ENCODE data around the gene RCOR1.

The RCOR1 gene

DNA sequence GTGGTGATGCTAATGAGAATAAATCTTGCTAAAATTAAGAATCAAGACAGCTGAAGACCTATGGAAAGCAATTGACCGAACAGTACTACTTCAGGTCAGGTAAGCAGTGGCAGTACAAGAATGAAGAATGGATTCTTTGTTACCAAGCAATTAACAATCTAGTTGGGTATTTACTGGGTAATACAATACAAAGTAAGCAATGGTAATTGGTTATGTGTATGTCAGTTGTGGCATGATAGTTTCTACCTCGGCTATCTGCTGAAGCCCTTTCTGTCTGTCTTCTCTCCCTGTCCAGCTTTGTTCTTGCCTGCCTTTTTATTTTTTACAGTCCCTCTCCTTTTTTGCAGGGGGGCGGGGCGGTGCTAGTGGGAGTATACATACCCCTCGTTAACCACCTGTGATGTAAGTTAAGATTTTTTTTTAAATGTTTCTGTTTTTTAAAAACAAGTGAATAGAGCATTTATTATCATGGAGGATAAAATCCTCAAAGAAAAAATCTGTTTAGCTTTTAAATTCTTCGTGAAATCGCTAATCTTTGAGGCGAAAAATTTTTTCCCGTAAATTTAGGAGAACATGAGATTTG is 75.9 kb downstream of the RCOR1 start:
- in situ Hi-C loops (cut with MboI; ENCODE audit: low sequenced_read_pairs): no loop called here

DNA sequence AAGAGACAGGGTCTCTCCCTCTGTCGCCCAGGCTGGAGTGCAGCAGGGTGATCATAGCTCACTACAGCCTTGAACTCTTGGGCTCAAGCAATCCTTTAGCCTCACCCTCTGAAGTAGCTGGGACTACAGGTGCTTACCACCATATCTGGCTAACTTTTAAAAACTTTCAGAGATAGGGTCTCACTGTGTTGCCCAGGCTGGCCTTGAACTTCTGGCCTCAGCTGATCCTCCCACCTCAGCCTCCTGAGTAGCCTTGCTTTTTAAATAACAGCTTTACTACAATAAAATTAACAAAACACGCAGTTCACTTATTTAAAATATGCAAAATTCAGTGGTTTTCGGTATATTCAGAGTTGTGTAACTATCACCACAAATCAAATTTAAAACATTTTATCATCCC is 79.0 kb downstream of the RCOR1 start:
- in situ Hi-C loops (cut with MboI; ENCODE audit: low sequenced_read_pairs): no loop called here

DNA sequence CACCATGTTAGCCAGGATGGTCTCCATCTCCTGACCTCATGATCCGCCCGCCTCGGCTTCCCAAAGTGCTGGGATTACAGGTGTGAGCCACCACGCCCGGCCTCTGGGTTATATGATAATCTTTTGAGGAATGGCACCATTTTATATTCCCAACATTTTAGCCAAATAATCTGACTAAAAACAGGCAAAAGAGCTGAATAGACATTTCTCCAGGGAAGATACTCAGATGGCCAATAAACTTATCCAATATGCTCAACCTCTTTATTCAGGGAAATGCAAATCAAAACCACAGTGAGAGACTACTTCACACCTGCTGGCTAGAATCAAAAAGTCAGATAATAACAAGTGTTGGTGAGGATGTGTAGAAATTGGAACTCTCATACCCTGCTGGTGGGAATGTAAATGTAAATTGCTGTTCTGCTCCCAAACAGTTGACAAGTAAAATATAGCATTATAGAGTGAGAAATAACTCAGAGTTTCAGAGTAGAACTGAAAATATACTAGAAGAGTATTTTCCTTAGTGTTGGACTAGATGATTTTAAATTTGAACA is 80.0 kb downstream of the RCOR1 start:
- in situ Hi-C loops (cut with MboI; ENCODE audit: low sequenced_read_pairs): no loop called here

DNA sequence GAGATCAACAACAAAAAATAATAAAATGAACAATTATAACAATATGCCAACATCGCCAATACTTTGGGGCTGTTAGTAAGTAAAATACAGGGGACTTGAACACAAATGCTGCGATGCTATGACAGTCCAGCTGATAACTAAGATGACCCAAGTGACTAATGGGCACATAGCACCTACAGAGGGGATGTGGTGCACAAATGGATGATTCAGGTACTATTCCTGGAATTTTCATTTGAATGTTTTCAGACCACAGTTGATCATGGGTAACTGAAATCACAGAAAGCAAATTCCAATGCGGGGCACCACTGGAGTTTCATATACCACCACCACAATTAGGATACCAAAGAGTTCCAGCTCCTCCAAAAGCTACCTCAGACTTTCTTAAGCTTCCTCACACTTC is 82.9 kb downstream of the RCOR1 start:
- in situ Hi-C loops (cut with MboI; ENCODE audit: low sequenced_read_pairs): no loop called here

DNA sequence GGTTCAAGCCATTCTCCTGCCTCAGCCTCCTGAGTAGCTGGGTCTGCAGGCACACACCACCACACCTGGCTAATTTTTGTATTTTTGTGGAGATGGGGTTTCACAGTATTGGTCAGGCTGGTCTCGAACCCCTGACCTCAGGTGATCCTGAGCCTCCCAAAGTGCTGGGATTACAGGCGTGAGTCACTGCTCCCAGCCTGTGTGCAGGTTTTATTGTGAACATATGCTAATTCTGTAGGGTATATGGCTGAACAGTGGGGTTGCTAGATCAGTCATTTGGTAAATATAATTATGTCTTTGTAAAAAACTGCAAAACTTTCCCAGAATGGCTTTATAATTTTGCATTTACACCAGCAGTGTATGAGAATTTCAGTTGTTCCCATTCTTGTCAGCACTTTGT is 85.9 kb downstream of the RCOR1 start:
- in situ Hi-C loops (cut with MboI; ENCODE audit: low sequenced_read_pairs): no loop called here

DNA sequence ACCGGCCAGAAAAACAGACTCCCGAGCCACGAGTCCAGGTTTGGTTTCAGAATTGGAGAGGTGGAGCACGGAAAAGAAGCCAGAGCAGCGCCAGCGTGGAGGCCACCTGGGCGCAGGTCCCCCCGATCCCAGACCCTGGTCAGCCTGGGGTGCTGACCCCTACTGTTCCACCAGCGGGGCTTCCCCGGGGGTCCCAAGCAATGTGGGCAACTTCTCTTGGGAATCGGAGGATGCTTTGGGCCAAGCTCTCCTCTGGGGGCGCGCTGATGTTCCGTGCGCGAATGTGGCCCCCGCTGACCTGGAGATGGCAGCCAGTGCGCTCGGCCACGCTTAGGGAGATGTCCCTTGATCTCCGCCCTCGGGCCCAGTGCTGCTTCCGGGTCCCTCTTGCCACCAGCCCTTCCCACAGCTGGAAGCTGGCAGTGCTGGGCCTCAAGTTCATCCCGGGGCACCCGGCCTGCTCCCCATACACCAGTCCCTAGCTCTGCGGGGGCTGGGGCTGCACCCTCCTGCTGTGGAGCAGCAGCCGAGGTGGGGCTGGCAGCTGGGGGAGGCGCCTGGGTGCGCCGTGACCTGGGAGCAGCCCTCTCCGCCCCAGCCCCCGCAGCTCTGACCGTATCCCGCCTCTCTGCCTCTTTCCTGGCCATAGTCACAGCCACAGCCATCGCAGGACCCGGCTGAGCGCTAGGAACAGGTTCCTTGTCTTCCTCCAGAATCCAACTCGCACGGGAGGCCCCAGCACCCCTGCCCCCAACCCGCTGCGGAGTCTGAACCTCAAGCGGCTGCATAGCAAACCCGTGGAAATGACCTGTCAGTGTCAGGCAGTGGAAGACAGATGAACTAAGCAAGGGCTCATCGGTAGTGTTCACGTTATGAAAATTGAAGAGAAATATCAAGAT is 91.2 kb downstream of the RCOR1 start:
- in situ Hi-C loops (cut with MboI; ENCODE audit: low sequenced_read_pairs): no loop called here

DNA sequence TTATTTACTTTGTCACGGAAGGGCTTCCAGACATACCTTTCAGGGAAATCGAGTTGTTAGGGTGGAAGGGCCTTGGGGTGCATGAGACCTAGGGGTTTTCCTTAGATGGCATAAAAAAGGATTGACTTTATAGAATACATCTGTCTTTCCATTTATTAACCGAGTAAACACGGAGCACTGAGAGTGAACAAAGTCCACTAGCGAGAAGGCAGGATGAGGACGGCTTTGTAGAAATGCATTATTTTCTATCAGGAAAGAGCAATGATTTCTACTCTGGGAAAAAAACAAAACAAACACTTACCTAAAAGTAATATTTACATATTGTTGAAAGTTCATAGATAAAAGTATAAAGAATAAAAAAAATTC is 91.8 kb downstream of the RCOR1 start:
- in situ Hi-C loops (cut with MboI; ENCODE audit: low sequenced_read_pairs): no loop called here

DNA sequence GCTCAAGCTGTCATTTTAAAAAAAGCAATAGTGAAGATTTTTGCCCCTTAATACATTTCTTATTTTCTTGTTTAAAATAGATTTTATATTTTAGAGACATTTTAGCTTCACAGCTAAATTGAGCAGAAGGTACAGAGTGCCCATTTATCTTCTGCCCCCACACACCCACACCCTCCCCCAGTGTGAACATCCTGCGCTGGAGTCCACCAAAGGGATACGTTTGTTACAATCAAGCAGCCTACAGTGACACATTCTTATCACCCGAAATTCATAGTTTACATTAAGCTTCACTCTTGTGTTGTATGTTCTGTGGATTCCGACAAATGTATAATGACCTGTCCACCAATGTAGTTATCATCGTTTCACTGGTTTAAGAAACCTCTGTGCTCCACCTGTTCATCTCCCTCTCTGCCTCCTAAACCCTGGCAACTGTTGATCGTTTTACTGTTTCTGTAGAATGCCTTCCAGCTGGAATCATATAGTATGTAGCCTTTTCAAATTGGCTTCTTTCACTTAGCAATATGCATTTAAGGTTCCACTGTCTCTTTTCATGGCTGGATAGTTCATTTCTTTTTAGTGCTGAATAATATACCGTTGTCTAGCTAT is 93.8 kb downstream of the RCOR1 start:
- in situ Hi-C loops (cut with MboI; ENCODE audit: low sequenced_read_pairs): no loop called here

DNA sequence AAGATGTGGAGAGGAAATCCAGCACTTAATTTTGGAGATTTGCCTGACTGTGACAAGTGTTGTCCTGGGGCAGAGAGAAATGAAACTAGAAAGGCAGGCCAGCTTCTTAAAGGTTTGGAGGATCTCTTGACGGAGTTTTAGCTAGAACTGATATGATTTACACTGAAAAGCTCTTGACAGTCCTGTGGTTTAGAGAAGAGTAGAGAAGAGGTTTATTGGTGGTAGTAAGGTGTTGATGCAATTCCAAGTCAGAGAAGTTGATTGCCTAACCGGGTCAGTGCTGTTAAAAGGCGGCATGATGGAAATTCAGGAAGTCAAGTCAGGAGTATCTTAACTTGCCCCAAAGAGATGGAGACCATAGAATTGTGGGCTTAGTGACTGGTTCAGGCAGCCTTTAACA is 95.8 kb downstream of the RCOR1 start:
- in situ Hi-C loops (cut with MboI; ENCODE audit: low sequenced_read_pairs): no loop called here

DNA sequence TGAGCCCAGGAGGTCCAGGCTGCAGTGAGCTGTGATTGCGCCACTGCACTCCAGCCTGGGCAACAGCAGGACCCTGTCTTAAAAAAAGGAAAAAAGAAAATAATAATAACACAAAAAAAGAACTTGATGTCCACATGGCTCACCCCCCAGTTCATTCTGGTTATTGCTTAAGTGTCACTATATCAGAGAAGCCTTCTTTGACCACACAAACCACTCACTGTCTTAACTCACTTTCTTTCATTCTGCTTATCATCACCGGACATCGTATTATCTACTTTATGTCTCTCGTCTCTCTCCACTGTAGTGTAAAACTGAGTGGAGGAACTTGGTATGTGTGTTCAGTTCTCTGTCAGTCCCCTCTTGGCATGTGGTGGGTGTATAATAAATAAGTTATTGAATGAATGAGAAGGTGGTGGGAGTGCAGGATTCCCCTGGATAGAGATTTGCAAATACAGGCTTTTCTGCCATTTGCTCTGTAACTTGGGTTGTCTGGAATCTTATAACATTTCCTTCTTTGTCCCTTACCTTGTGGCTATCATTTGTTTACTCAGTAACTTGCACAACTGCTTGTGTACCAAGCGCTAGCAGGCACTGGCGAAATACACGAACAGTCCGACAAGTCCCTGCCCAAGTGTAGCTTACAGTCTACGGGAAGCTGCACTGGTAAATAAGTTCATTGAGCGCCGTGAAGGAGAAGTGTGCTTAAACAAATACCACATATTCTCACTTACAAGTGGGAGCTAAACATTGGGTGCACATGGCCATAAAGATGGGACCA is 98.2 kb downstream of the RCOR1 start:
- in situ Hi-C loops (cut with MboI; ENCODE audit: low sequenced_read_pairs): no loop called here

DNA sequence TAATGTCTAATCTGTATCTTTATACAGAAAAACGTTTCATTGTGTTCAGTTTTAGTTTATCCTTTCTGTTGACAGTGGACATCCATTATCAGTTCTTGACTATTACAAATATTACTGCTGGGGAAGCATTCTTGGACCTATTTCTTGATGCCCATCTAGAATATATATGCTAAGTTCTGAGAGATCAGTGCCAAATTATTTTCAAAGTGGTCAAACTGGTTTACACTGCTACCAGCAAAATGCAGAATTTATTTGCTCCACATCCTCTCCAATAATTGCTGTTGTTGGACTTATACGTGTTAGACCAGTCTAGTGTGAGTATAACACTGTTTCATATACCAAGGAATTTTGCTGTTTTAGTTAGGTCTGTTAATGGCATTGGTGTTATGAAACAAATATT is 99.3 kb downstream of the RCOR1 start:
- in situ Hi-C loops (cut with MboI; ENCODE audit: low sequenced_read_pairs): no loop called here

DNA sequence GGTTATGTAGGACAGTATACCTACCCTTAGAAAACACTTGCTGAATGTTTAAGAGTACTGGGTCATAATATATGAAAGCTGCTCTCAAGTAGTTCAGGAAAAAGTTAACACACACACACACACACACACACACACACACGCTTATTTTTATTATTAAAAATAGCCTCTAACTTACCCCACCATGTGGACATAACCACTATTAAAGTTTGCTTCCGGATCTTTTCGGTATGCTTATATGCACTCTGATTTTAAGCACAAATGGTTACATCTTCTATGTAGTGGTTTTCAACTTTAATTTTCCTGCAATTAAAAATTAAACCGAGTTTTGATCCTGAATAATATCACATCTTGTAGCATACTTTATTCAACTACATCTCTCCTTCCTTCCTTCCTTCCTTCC is 99.9 kb downstream of the RCOR1 start:
- in situ Hi-C loops (cut with MboI; ENCODE audit: low sequenced_read_pairs): no loop called here

DNA sequence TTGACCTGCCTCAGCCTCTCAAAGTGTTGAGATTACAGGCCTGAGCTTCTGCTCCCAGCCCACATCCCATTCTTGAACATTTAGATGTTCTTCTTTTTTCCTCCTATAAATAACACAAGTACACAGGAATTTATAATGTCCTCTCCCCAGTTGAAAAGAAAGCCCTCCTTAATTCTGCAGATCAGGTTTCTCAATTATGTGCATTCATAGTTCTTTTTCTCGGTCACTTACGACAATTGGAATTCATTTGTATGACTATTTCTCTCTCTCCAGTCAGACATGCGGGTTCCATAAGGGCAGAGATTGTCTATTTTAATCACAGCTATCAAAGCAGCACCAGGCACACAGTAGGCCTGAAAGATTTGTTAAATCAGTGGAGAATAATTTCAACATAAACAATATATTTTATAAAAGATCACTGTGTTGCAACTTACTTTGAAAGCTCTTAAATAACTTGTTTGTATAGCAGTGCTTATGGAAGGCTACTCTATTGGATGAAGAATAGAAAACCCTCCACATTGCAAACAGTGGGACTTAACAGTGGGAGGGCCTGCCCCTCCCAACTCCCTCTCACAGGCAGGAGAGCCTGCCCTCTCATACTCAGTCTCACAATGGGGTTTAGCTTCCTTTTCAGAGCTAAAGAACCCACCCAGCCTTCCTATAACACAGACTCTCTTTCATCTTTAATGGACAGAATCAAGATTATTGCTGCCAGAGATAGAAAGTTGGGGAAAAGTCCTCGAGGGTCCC is 100.7 kb downstream of the RCOR1 start:
- in situ Hi-C loops (cut with MboI; ENCODE audit: low sequenced_read_pairs): no loop called here

DNA sequence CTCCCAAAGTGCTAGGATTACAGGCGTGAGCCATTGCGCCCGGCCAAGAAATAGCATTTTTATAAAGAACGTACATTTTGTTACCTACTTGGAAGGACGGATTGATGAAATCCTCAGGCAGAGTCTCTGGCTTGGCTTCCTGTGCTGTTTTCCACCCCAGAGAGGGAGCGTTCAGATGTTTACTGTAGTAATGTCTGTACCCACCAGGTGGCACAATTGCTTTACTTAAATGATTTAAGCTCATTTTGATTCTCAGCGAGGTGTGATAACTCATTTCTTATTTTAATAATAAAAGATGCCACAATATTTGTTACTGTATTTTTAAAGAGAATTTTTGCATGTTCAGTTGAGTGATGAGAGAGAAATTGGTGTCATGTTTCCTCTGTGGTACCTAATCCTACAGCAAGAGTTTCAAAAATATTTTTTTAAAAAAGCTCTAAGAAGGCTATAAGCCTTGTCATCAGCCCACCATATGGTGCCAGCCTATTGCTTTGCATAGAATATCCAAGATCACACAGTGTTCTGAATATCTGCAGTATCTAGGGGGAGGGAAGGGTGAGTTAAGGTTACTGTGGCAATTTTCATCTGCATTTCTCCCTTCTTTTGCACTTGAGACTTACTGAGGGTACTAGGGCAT is 102.2 kb downstream of the RCOR1 start:
- in situ Hi-C loops (cut with MboI; ENCODE audit: low sequenced_read_pairs): no loop called here

DNA sequence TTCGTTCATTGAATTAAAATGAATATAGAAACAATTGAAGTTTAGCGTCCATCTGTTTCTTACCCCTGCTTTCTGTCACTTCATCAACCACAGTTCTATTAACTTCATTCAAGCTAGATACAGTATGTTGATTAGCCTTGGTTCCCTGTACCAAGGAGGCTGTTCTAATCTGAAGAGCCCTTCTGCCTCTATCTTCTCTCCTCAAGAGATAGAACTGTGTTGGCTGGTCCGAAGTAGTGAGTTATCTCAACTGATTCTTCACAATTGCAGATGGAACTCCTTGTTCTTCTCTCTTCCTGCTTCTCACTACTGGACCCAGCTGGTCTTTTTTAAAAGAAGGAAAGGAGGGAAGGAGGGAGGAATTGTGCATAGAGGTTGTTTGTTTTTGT is 102.7 kb downstream of the RCOR1 start:
- in situ Hi-C loops (cut with MboI; ENCODE audit: low sequenced_read_pairs): no loop called here

DNA sequence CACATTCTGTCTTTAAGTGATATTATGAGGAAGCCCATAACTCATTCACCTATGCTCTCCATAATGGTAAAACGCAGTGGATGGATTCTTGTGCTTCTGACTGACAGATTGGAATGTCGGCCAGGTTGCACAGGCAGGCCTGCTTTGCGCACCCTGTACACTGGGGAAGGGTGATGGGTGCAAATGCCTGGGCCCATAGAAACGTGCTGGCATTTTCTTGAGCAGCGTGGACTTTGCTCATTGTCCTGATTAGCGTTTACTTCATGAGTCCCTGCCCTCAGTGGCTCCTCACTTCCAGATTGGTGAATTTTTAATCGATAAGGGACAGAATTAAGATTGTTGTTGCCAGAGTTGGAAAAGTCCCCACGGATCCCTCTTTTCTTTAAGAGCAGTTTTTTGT is 103.9 kb downstream of the RCOR1 start:
- in situ Hi-C loops (cut with MboI; ENCODE audit: low sequenced_read_pairs): no loop called here

DNA sequence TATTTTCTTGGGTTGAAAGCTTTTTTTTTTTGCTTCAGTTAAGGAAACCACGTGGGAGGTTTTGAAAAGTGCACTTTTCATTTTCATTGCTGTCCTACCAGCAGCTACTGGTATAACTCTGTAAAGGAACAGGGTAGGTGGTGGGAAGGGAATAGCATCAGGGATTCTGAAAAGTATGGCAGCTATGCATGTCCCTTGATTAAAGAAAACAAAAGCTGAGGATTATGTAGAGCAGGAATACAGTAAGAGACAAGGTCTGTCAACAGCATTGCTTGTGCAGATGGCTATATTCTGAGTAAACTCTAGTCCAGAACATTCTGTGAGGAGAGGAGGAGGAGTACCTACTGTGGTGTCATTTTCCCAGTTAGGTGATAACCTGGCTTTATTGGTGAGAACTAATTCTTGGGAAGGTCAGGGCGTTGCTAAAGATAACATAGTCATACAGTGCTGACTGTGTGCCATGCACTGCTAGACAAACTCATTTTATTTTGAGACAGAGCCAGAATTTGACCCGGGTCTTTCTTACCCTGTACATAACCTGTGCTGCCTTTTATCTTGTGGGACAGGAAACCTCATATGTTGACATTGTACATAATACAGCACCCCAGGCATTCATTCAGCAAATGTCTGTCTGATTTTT is 104.5 kb downstream of the RCOR1 start:
- in situ Hi-C loops (cut with MboI; ENCODE audit: low sequenced_read_pairs): no loop called here

DNA sequence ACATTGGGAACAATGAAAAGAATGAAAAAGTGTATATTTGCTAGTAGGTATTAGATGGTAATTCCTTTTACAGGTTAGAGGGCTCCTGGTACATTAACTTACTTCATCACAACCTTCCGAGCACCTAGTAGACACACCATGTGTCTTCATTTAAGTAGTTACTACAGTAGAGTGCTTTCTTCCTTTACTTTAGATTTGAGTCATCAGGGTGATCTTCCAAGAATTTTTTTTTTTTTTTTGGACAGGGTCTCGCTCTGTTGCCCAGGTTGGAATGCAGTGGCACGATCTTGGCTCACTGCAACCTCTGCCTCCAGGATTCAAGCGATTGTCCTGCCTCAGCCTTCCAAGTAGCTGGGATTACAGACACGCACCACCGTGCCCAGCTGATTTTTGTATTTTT is 105.1 kb downstream of the RCOR1 start:
- in situ Hi-C loops (cut with MboI; ENCODE audit: low sequenced_read_pairs): no loop called here

DNA sequence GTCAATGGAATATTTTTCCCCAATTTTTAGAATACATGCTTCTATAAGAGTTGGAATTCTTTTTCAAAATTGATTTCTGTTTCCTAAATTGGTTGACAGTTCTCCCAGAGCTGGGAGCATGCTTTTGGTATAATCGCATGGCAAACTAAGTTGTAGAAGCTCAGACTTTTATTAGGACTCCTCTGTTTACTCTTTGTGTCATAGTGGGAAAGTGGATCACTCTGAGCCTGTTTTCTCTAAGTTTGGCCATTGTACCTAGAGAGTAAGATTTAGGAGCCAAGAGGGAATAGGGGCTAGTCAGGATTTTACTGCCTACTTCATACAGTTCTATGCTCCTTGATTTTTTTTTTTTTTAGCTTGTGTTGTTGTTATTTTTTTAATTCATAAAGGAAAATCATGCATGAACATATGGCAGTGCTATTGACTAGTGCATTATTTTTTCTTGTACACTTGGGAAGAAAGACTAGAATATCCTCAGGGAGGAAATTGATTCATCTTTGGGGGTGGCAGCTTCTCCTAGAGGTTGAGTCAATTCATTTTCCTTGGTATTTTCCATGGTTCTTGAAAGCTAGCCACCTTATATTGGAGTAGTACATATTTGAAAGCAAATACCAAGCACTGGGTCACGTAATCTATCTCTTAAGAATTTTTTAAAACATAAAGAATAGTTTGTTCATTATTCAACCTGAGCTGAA is 107.1 kb downstream of the RCOR1 start:
- in situ Hi-C loops (cut with MboI; ENCODE audit: low sequenced_read_pairs): no loop called here

All from hTERT RPE-1 (cell line).